Hepatocyte (in vitro differentiated cells): ENCODE data around the gene LAMA3. TPM values are rescaled to one million over a fixed set of nuclear protein-coding genes. Genes with fewer than 3 reads are reported as not detected.

Experiments
- DNase-seq: peaks from one replicate; pipeline ENCODE4 v3.0.0-alpha.2; 2016; ENCODE audit warnings: low spot score
- H2AFZ ChIP-seq: fragments of 200-600 bp; sonication (generic); 2 replicates; pipeline ENCODE4 v1.6.0; 2016; ENCODE audit warnings: antibody characterized with exemption, mild to moderate bottlenecking
- H3K27ac ChIP-seq: fragments of 200-600 bp; sonication (generic); 2 replicates; pipeline ENCODE4 v1.5.1; 2016; ENCODE audit warnings: mild to moderate bottlenecking
- H3K27me3 ChIP-seq: fragments of 200-600 bp; sonication (generic); 2 replicates; pipeline ENCODE4 v1.6.1; 2016
- H3K36me3 ChIP-seq: fragments of 200-600 bp; sonication (generic); replicated peaks from 2 replicates; pipeline ENCODE4 v1.5.1; 2016; ENCODE audit warnings: low read depth; ENCODE audit not compliant: insufficient read depth
- H3K4me1 ChIP-seq: fragments of 200-600 bp; sonication (generic); 2 replicates; pipeline ENCODE4 v1.5.1; 2016; ENCODE audit warnings: mild to moderate bottlenecking, moderate library complexity; ENCODE audit not compliant: insufficient read depth
- H3K4me2 ChIP-seq: fragments of 200-600 bp; sonication (generic); 2 replicates; pipeline ENCODE4 v1.6.0; 2016
- H3K4me3 ChIP-seq: fragments of 200-600 bp; sonication (generic); 2 replicates; pipeline ENCODE4 v1.5.1; 2016; ENCODE audit warnings: mild to moderate bottlenecking
- H3K79me2 ChIP-seq: fragments of 200-600 bp; sonication (generic); 2 replicates; pipeline ENCODE4 v1.6.0; 2017; ENCODE audit warnings: mild to moderate bottlenecking
- H3K9me2 ChIP-seq: fragments of 200-600 bp; sonication (generic); replicated peaks from 2 replicates; pipeline ENCODE4 v1.6.0; 2017; ENCODE audit warnings: mild to moderate bottlenecking; ENCODE audit not compliant: insufficient read depth
- H3K9me3 ChIP-seq: fragments of 200-600 bp; sonication (generic); 2 replicates; pipeline ENCODE4 v1.5.1; 2016; ENCODE audit warnings: low read depth, mild to moderate bottlenecking
- H4K20me1 ChIP-seq: fragments of 200-600 bp; sonication (generic); 2 replicates; pipeline ENCODE4 v1.6.0; 2016; ENCODE audit warnings: mild to moderate bottlenecking; ENCODE audit not compliant: insufficient read depth, poor library complexity, severe bottlenecking
- EZH2 ChIP-seq: fragments of 200-600 bp; sonication (generic); IDR thresholded peaks from 2 replicates; pipeline ENCODE4 v1.6.1; 2016; ENCODE audit warnings: antibody characterized with exemption, mild to moderate bottlenecking, borderline replicate concordance
- EZH2phosphoT487 ChIP-seq: fragments of 200-600 bp; sonication (generic); IDR thresholded peaks from one replicate; pipeline ENCODE4 v1.6.1; 2018; ENCODE audit warnings: antibody characterized with exemption, mild to moderate bottlenecking, low read depth, moderate library complexity; ENCODE audit not compliant: unreplicated experiment, severe bottlenecking
- WGBS: methylation state at CpG from one replicate; pipeline ENCODE4 v1.1.6; 2016; ENCODE audit warnings: low lambda C conversion rate; ENCODE audit errors: missing lambda C conversion rate; 5-methylcytosine and 5-hydroxymethylcytosine counted together
- polyA plus RNA-seq: library from polyadenylated mRNA; unstranded; fragments of >200 nt; fragmentation: Nextera tagmentation; extraction: Ambion mirVana; gene quantifications from 2 replicates; pipeline ENCODE4 v1.2.1, GENCODE V29; 2016
- total RNA-seq: library from RNA; depleted of rRNA; stranded (reverse); fragments of >200 nt; gene quantifications from 2 replicates; pipeline ENCODE4 v1.2.3, GENCODE V29; 2014
- TF ChIP-seq, protein P1 (sequence below): fragments of 200-600 bp; sonication (generic); IDR thresholded peaks from 2 replicates; pipeline ENCODE4 v1.5.1; 2016; ENCODE audit warnings: antibody characterized with exemption, mild to moderate bottlenecking; ENCODE audit not compliant: poor library complexity

Gene LAMA3
- total and polyA plus RNA-seq, 2 experiments from 2014 or later = 29.9 to 52.1 TPM

GRCh38 chr18:23890589-23890988 lies 201.3 kb downstream of the LAMA3 start:
- Histone ChIP-seq H3K9me3 (no peaks in the 10 kb centered on the region), H3K36me3 (no peaks in the 10 kb centered on the region), H3K79me2 (no peaks in the 10 kb centered on the region), H3K4me2 (no peak overlapping the region), H3K27ac (no peak overlapping the region), H3K4me1 (peaks cover 11% of the 10 kb centered on the region), H3K27me3 (no peaks in the 10 kb centered on the region), H2AFZ (no peak overlapping the region), H4K20me1 (no peaks in the 10 kb centered on the region), H3K9me2 (no peaks in the 10 kb centered on the region), H3K4me3 (no peak overlapping the region)
- no peak for DNase-seq
- TF ChIP-seq EZH2 (no peak), EZH2phosphoT487 (no peak)
- TF ChIP-seq, protein P1, sequence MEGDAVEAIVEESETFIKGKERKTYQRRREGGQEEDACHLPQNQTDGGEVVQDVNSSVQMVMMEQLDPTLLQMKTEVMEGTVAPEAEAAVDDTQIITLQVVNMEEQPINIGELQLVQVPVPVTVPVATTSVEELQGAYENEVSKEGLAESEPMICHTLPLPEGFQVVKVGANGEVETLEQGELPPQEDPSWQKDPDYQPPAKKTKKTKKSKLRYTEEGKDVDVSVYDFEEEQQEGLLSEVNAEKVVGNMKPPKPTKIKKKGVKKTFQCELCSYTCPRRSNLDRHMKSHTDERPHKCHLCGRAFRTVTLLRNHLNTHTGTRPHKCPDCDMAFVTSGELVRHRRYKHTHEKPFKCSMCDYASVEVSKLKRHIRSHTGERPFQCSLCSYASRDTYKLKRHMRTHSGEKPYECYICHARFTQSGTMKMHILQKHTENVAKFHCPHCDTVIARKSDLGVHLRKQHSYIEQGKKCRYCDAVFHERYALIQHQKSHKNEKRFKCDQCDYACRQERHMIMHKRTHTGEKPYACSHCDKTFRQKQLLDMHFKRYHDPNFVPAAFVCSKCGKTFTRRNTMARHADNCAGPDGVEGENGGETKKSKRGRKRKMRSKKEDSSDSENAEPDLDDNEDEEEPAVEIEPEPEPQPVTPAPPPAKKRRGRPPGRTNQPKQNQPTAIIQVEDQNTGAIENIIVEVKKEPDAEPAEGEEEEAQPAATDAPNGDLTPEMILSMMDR = no peak

DNA sequence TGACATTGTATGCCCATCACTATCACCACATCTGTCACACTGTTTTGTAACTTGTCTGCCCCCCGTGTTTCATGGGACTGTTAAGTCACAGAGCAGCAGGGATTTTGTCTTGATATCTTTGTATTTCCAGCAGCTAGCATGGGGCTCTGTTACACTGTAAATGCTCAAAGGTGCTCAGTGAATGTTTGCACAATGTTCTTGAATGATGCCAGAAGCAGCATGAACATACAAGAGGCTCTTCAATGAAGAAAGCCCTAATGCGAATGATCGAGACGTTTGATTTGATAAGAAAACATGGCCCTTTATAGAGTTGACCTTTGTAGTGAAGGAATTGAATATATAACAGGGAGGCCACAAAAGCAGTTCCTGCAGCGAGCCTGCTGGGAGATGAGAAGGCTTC lies 204.4 kb downstream of the LAMA3 start:
- Histone ChIP-seq H3K4me3 (no peak overlapping the region), H3K4me2 (no peak overlapping the region), H3K27ac (no peak overlapping the region), H3K36me3 (no peaks in the 10 kb centered on the region), H2AFZ (no peak overlapping the region), H3K4me1 (no peaks in the 10 kb centered on the region), H4K20me1 (no peaks in the 10 kb centered on the region), H3K27me3 (no peaks in the 10 kb centered on the region), H3K79me2 (no peaks in the 10 kb centered on the region), H3K9me2 (no peaks in the 10 kb centered on the region), H3K9me3 (no peaks in the 10 kb centered on the region)
- TF ChIP-seq, protein P1 = no peak
- no peak for TF ChIP-seq EZH2phosphoT487
- TF ChIP-seq EZH2 = no peak
- no peak for DNase-seq
- WGBS = 84% methylated on average over 5 of the region's 5 CpGs

- no peak overlapping the region for H3K4me3 ChIP-seq
- no peak overlapping the region for H3K4me2 ChIP-seq
- H2AFZ ChIP-seq = no peak overlapping the region
- H3K9me2 ChIP-seq = no peaks in the 10 kb centered on the region
- H3K9me3 ChIP-seq = no peaks in the 10 kb centered on the region
- H3K27ac ChIP-seq = no peak overlapping the region
- H4K20me1 ChIP-seq = no peaks in the 10 kb centered on the region
- no peaks in the 10 kb centered on the region for H3K79me2 ChIP-seq
- H3K4me1 ChIP-seq = no peaks in the 10 kb centered on the region
- no peaks in the 10 kb centered on the region for H3K27me3 ChIP-seq
- H3K36me3 ChIP-seq = no peaks in the 10 kb centered on the region
- TF ChIP-seq, protein P1 = no peak
- no peak for TF ChIP-seq EZH2phosphoT487
- TF ChIP-seq EZH2 = no peak
- 93% methylated on average over 14 of the region's 14 CpGs for WGBS
- DNase-seq = no peak
These were observed 205.5 kb downstream of the LAMA3 start for GRCh38 chr18:23894661-23895175.

GRCh38 chr18:23897291-23897690 lies 208.0 kb downstream of the LAMA3 start:
- Histone ChIP-seq H3K36me3 (no peaks in the 10 kb centered on the region), H2AFZ (no peak overlapping the region), H3K27ac (no peak overlapping the region), H3K4me1 (no peaks in the 10 kb centered on the region), H4K20me1 (no peaks in the 10 kb centered on the region), H3K9me3 (no peaks in the 10 kb centered on the region), H3K9me2 (no peaks in the 10 kb centered on the region), H3K4me2 (no peak overlapping the region), H3K27me3 (no peaks in the 10 kb centered on the region), H3K4me3 (no peak overlapping the region), H3K79me2 (no peaks in the 10 kb centered on the region)
- no peak for DNase-seq
- 94% methylated on average over 1 of the region's 1 CpG for WGBS
- TF ChIP-seq, protein P1 = no peak
